HG02763 (cell line): ENCODE results near the gene DCAF4.

Experiments used
- ATAC-seq: cut with Tn5 transposase; IDR thresholded peaks from one replicate; pipeline ENCODE4 v1.9.1; 2021; ENCODE audit warnings: mild to moderate bottlenecking, moderate library complexity; ENCODE audit not compliant: unreplicated experiment

DCAF4 gene

GRCh38 chr14:72926292-72927028, at the start of gene DCAF4:
Gene DCAF4 (plus strand): TSS chr14:72926464. CDS start chr14:72937979, 11,515 bp downstream.
- ATAC-seq, result peak; percentile 98

- ATAC-seq, result no peak
Measured at GRCh38 chr14:72876710-72877063, 49.6 kb upstream of the DCAF4 start.

GRCh38 chr14:72878746-72879145, 47.5 kb upstream of the DCAF4 start:
- ATAC-seq, result no peak

- ATAC-seq, result no peak
Measured at GRCh38 chr14:72879431-72879830, 46.8 kb upstream of the DCAF4 start.

GRCh38 chr14:72880164-72880563, 46.1 kb upstream of the DCAF4 start:
- ATAC-seq, result no peak

GRCh38 chr14:72880820-72881219, 45.4 kb upstream of the DCAF4 start:
- no peak for ATAC-seq

GRCh38 chr14:72881543-72881942, 44.7 kb upstream of the DCAF4 start:
- ATAC-seq, result no peak

GRCh38 chr14:72882047-72882446, 44.2 kb upstream of the DCAF4 start:
- no peak for ATAC-seq

GRCh38 chr14:72882463-72882862, 43.8 kb upstream of the DCAF4 start:
- ATAC-seq, result no peak

GRCh38 chr14:72883109-72883508, 43.2 kb upstream of the DCAF4 start:
- ATAC-seq, result no peak

GRCh38 chr14:72883961-72884360, 42.3 kb upstream of the DCAF4 start:
- ATAC-seq, result no peak

- no peak for ATAC-seq
Measured at GRCh38 chr14:72884386-72884785, 41.9 kb upstream of the DCAF4 start.

- no peak for ATAC-seq
Measured at GRCh38 chr14:72887514-72887913, 38.8 kb upstream of the DCAF4 start.

- ATAC-seq, result no peak
Measured at GRCh38 chr14:72888192-72888591, 38.1 kb upstream of the DCAF4 start.

- no peak for ATAC-seq
Measured at GRCh38 chr14:72888636-72889201, 37.5 kb upstream of the DCAF4 start.

- no peak for ATAC-seq
Measured at GRCh38 chr14:72889366-72889765, 36.9 kb upstream of the DCAF4 start.

GRCh38 chr14:72891666-72892102, 34.6 kb upstream of the DCAF4 start:
- no peak for ATAC-seq

- no peak for ATAC-seq
Measured at GRCh38 chr14:72892103-72892878, 34.0 kb upstream of the DCAF4 start.

- ATAC-seq, result peak; percentile 7
Measured at GRCh38 chr14:72892879-72893635, 33.2 kb upstream of the DCAF4 start.

- peak; percentile 95 for ATAC-seq
Measured at GRCh38 chr14:72893636-72894322, 32.5 kb upstream of the DCAF4 start, which contains the start of gene DPF3. Gene DPF3 (minus strand): TSS chr14:72894101. CDS start chr14:72894088, 13 bp downstream.

- no peak for ATAC-seq
Measured at GRCh38 chr14:72894323-72894622, 32.0 kb upstream of the DCAF4 start.
